ENCODE results near the gene NFE2L2.
"Not testable (repeated sequence)": the region's sequence is repeated elsewhere in the genome, so short reads cannot be mapped to it uniquely, and the experiment has no call there.

NFE2L2 gene

GRCh38 chr2:177312562-177312961 is 48.0 kb upstream of the NFE2L2 start:
- Histone ChIP-seq H3K27ac (ENCODE audit: low read length) (no peak overlapping the region), H3K36me3 (replicated peaks; ENCODE audit: insufficient read depth, low read length) (no peaks in the 10 kb centered on the region), H3K9ac (ENCODE audit: low read length) (no peak overlapping the region), H3K9me2 (replicated peaks; ENCODE audit: insufficient read depth, low read length) (no peaks in the 10 kb centered on the region), H3K79me2 (ENCODE audit: low read length) (no peaks in the 10 kb centered on the region), H3F3A (ENCODE audit: insufficient read depth, low read length) (peaks cover 5% of the 10 kb centered on the region; the same call in 1 of the 2 replicates), H2AFZ (ENCODE audit: low read length) (no peak overlapping the region), H3K4me2 (ENCODE audit: low read depth, low read length) (no peak overlapping the region), H4K20me1 (ENCODE audit: insufficient read depth, low read length) (no peaks in the 10 kb centered on the region), H3K4me1 (ENCODE audit: low read length) (peaks cover 19% of the 10 kb centered on the region), H3K9me3 (replicated peaks; ENCODE audit: insufficient read depth, low read length) (no peaks in the 10 kb centered on the region), H3K27me3 (replicated peaks; ENCODE audit: insufficient read depth, low read length) (no peaks in the 10 kb centered on the region), H3K4me3 (ENCODE audit: low read length) (no peak overlapping the region)
- no peak for DNase-seq
- TF ChIP-seq EZH2 (optimal IDR thresholded peaks at IDR 0.05; ENCODE audit: low read depth, low read length) = no peak
- no peak for TF ChIP-seq EZH2phosphoT487 (IDR thresholded peaks at IDR 0.05; ENCODE audit: low read length)
- no peak for TF ChIP-seq CTCF (IDR thresholded peaks at IDR 0.05; ENCODE audit: low read length)

- H3K4me3 ChIP-seq (ENCODE audit: low read length); H3K79me2 ChIP-seq (ENCODE audit: low read length); H3K4me1 ChIP-seq (ENCODE audit: low read length); H3K9me3 ChIP-seq (replicated peaks; ENCODE audit: insufficient read depth, low read length); H3K9ac ChIP-seq (ENCODE audit: low read length); H3F3A ChIP-seq (ENCODE audit: insufficient read depth, low read length); H3K9me2 ChIP-seq (replicated peaks; ENCODE audit: insufficient read depth, low read length); H2AFZ ChIP-seq (ENCODE audit: low read length); H3K27ac ChIP-seq (ENCODE audit: low read length); H3K36me3 ChIP-seq (replicated peaks; ENCODE audit: insufficient read depth, low read length); H3K4me2 ChIP-seq (ENCODE audit: low read depth, low read length); H3K27me3 ChIP-seq (replicated peaks; ENCODE audit: insufficient read depth, low read length); DNase-seq; H4K20me1 ChIP-seq (ENCODE audit: insufficient read depth, low read length): not testable (repeated sequence)
Observed at GRCh38 chr2:177309672-177310309, 45.3 kb upstream of the NFE2L2 start.

GRCh38 chr2:177306550-177306949 is 42.0 kb upstream of the NFE2L2 start:
- H3K9me2 ChIP-seq (replicated peaks; ENCODE audit: insufficient read depth, low read length) = no peaks in the 10 kb centered on the region
- H2AFZ ChIP-seq (ENCODE audit: low read length) = no peak overlapping the region
- no peaks in the 10 kb centered on the region for H3F3A ChIP-seq (ENCODE audit: insufficient read depth, low read length)
- H3K9ac ChIP-seq (ENCODE audit: low read length) = no peak overlapping the region
- H4K20me1 ChIP-seq (ENCODE audit: insufficient read depth, low read length) = no peaks in the 10 kb centered on the region
- no peaks in the 10 kb centered on the region for H3K27me3 ChIP-seq (replicated peaks; ENCODE audit: insufficient read depth, low read length)
- H3K9me3 ChIP-seq (replicated peaks; ENCODE audit: insufficient read depth, low read length) = no peaks in the 10 kb centered on the region
- H3K36me3 ChIP-seq (replicated peaks; ENCODE audit: insufficient read depth, low read length) = no peaks in the 10 kb centered on the region
- no peak for DNase-seq
- no peak overlapping the region for H3K4me2 ChIP-seq (ENCODE audit: low read depth, low read length)
- no peak overlapping the region for H3K4me3 ChIP-seq (ENCODE audit: low read length)
- H3K4me1 ChIP-seq (ENCODE audit: low read length) = no peaks in the 10 kb centered on the region
- no peak for TF ChIP-seq CTCF (IDR thresholded peaks at IDR 0.05; ENCODE audit: low read length)
- no peak for TF ChIP-seq EZH2phosphoT487 (IDR thresholded peaks at IDR 0.05; ENCODE audit: low read length)
- no peak for TF ChIP-seq EZH2 (optimal IDR thresholded peaks at IDR 0.05; ENCODE audit: low read depth, low read length)
- no peaks in the 10 kb centered on the region for H3K79me2 ChIP-seq (ENCODE audit: low read length)
- no peak overlapping the region for H3K27ac ChIP-seq (ENCODE audit: low read length)

GRCh38 chr2:177303939-177304338 is 39.4 kb upstream of the NFE2L2 start:
- Histone ChIP-seq H2AFZ (ENCODE audit: low read length) (no peak overlapping the region), H3K9me2 (replicated peaks; ENCODE audit: insufficient read depth, low read length) (no peaks in the 10 kb centered on the region), H3K4me2 (ENCODE audit: low read depth, low read length) (no peak overlapping the region), H3K4me1 (ENCODE audit: low read length) (no peaks in the 10 kb centered on the region), H3K27ac (ENCODE audit: low read length) (no peak overlapping the region), H3F3A (ENCODE audit: insufficient read depth, low read length) (no peaks in the 10 kb centered on the region), H3K4me3 (ENCODE audit: low read length) (no peak overlapping the region), H4K20me1 (ENCODE audit: insufficient read depth, low read length) (no peaks in the 10 kb centered on the region), H3K9ac (ENCODE audit: low read length) (no peak overlapping the region), H3K27me3 (replicated peaks; ENCODE audit: insufficient read depth, low read length) (no peaks in the 10 kb centered on the region), H3K79me2 (ENCODE audit: low read length) (no peaks in the 10 kb centered on the region), H3K9me3 (replicated peaks; ENCODE audit: insufficient read depth, low read length) (no peaks in the 10 kb centered on the region), H3K36me3 (replicated peaks; ENCODE audit: insufficient read depth, low read length) (no peaks in the 10 kb centered on the region)
- TF ChIP-seq EZH2phosphoT487 (IDR thresholded peaks at IDR 0.05; ENCODE audit: low read length) = no peak
- no peak for DNase-seq

Data from MM.1S (cell line).